Measurements from ENCODE around the gene LEMD2. TPM values are rescaled to one million over a fixed set of nuclear protein-coding genes. Genes with fewer than 3 reads are reported as not detected.

Gene LEMD2
- total RNA-seq, 1 experiment from 2014 or later: 34.1 TPM

DNA sequence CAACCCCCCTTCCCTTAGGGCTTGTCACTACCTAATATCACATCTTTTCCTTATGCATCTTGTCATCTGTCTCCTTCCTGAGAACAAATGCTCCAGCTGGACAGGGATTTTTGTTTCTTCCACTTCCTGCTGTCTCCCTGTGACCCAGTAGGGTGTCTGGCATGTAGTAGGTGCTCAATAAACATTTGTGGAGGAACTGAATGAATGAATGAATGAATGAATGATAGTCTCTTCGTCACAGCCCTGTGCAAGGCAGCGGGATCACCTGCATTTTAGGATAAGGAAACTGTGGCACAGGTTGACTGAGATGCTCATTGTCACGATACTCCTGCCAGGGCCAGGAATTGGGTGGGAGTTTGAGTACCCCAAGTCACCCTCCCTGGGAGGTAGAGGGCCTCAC, 14.2 kb downstream of the LEMD2 start:
- DNase-seq (ENCODE audit: low read depth): no peak

DNA sequence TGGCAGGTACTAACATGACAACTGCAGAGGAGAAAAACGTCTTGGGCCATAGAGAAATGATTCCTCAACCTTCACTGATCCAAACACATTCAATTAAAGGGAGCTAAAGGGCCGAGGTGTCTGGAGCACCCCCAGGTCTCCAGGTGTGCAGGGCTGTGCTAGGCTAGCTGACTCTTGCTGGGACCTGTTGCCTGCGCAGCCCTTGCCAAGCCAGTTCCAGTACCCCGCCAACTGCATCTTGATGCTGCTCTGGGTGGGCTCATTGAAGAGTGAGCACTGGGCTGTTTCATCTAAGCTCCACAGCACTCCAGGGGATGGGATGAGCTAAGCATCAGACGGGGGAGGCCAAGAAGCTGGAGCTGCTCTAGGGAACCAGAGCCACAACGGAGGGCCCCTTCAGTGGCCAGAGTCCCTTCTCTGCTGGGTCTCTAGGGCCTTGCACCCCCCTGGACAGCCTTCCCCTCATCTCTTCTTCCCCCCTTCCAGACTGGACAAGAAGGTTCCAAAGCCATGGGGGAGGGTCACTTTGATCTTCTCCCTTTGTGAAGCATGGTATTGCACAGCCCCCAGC, 15.9 kb downstream of the LEMD2 start:
- DNase-seq (ENCODE audit: low read depth): no peak

DNA sequence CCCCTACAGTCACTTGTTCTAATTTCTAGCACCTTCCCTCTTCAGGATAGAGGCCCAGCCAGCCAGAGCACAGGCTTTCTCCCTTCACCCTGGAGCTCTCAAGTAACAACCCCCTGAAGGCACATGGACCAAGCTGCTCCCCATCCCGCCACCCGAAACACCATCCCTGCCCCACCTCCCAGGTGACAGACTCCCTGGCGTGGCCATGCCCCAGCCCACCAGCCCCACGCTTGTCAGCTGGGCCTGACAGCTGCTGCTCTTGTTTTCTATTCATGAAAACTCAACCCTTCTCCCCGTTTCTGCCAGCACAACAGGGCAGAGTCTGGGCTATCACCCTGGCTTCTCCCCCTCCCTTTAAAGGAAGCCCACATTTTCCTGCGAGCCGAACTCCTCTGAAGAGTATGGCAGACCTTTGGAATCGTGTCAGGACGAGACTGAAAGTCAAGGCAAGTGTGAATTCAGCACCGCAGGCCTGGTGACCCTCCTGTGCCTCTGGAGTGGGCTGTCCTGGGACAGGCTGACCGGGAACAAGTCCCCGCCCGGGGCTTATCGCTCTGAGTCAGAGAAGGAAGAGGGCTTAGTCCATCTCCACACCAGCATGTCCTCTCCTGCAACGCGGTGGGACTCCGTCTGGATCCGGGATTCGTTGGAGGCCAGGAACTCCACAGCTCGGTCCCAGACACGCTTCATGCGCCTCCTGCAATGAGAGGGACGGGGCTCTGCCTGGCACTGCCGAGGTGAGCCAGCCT, 16.7 kb downstream of the LEMD2 start:
- peak; percentile 21 for DNase-seq (ENCODE audit: low read depth)

DNA sequence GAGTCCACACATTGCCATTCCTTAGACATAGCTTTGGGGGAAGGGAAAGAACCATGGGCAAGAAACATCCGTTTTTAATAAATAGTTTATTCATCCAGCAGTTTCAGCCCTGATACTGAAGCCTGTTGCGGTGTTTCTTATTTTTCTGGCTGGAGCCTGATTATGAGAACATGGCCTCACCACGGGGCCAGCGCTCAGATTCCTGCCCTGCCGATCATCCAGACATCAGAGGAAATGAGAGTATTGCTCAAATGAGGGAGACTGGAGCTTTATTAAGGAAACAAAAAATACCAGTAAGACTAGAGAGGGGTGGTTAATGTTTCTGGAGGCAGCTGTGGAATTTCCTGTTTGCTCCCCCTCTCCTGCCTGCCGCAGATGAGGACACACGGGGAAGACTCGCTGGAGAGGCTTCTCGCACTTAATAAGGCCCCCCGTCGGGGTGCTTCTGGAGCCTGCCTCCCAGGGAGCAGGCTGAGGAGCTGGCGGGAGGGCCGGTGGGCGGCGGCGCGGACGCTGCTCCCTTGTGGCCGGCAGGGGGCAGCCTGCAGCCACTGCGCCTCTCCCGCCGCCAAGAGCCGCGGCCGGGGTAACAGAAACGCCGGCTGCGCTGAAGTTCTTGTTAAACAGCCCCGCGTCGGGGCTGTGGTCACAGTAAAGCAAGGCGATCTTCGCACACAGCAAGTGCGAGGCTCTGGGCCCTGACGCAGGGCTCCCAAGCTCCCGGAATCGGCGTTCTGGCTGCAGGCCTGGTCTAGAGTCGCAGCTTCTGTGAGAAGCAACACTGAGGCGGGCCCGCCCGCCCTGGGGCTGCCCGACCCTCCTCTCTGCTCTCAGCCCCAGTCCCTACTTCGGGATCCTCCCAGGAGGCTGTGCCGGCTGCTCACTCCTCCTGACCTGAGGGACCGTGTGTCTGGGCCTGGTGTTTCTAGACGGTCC, 17.5 kb downstream of the LEMD2 start:
- peak; percentile 81 for DNase-seq (ENCODE audit: low read depth)

DNA sequence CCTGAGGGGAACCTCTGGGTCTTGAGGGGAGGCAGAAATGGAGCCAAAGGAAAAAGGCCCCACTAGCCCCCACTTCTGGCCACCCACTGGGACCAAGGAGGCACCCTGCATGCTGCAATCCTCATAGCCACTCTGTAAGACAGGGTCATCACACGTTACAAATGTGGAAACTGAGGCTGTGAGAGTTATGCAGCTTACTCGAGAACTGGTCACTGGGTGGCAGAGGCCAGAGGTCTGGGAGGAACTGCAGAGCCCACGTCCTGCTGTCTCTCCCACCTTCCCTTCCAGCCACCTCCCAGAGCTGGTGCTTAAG, 18.1 kb downstream of the LEMD2 start:
- no peak for DNase-seq (ENCODE audit: low read depth)

DNA sequence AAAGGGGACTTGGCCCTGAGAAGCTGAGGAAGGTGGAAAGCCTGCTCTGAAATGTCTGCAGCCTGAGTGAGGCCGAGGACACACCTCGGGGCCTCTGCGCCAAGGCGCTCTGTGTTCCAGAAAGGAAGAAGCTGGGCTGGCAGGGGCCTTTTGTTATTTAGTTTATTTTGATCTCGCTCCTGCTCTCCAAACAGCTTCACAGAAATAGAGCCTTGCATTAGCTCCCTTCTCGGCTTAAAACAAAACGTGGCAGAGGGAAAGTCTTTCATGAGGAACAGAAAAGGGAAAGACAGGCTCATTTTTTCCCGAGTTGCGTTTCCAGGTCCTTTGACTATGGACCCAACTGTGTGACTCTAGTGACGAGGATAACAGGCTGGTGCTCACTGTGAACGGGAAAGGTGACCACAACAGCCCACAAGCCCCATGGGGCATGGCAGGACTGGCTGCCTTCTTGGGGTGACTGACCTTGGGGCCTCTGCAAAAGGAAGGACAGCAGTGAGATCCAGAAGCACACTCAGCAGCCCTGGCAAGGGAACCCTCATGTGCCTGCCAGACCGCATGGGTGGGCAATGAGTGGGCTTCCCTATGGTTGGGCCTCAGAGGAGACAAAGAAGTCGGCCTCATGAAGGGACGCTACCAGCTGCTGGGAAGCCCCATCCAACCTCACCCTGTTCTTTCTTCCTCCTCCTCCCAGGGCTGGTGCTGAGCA, 18.7 kb downstream of the LEMD2 start:
- no peak for DNase-seq (ENCODE audit: low read depth)

DNA sequence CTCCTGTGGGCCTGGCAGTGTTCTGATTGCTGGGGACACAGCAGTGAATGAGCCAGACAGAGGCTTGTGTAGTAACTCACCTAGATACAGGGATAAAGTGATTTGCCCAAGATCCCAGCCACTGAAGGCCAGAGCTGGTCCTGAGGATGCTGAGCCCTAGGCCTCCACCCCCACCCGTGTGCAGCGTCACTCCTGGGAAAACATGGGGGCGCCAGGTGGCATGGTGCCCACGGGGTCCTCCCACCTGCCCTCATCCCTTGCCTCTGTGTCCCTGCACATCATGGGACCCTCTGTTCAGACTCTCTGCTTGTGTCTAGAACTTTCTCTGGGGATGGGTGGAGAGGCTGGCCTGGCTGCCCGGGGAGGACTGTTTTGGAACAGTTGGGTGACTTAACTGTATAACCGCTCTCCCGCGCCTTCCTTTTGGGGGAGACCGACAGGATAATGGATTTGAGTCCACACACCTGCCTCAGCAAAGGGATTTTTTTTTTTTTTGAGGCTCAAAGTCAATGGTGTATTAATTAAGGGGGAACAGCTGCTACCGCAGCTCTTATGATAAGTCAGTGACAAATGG, 19.6 kb downstream of the LEMD2 start:
- DNase-seq (ENCODE audit: low read depth): no peak

DNA sequence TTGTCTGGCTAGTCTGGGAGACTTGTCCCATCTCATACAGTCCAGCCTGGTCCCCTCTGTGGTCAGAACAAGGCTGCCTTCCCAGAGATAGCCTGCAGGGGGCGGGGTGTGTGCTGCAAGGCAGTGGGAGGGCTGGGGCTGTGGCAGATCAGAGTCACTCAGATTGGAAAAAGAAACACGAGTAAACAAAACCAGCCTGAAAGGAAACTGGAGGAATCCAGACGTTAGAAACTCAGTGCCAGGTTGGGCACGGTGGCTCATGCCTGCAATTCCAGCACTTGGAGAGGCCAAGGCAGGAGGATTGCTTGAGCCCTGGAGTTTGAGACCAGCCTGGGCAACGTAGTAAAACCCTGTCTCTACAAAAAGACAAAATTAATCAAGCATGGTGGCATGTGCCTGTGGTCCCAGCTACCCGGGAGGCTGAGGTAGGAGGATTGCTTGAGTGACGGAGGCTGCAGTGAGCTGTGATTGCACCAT, 20.2 kb downstream of the LEMD2 start:
- peak; percentile 77 for DNase-seq (ENCODE audit: low read depth)

DNA sequence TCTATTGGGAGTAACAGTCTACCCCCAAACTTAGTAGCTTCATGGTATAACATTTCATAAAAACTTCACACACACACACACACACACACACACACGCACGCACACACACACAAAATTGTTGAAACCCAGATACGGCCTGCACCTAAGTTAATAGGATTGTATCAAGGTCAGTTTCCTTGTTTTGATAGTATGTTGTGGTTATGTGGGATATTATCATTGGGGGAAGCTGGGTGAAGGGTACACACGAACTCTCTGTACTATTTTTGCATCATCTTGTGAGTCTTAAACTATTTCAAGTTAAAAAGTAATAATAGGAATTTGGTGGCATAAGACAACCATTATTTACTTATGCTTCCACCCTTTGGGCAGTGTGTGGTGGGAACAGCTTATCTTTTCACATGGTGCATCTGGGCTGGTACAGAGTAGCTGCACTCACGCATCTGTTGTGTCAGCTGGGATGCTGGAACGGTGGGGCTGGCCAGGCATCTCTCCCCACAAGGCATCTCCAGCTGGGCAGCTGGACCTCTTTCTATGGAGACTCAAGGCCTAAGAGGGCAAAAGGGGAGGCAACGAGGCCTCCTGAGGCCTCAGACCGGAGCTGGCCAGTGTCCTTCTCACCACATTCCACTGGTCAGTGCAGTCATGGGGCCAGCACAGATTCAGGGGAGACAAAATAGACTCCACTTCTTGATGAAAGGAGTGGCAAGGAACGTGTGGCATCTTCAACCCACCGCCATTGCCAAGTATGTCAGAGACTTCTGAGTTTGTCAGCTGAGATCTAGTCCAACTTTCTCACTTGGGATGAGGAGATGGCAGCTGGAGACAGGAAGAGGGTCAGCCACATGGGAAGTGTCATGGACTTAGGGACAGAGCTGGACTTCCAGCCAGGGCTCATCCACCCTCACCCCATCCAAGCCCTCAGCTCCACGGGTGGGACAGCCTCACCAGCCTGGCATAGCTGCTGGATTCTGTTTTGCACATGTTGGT, 21.7 kb downstream of the LEMD2 start:
- DNase-seq (ENCODE audit: low read depth): no peak

DNA sequence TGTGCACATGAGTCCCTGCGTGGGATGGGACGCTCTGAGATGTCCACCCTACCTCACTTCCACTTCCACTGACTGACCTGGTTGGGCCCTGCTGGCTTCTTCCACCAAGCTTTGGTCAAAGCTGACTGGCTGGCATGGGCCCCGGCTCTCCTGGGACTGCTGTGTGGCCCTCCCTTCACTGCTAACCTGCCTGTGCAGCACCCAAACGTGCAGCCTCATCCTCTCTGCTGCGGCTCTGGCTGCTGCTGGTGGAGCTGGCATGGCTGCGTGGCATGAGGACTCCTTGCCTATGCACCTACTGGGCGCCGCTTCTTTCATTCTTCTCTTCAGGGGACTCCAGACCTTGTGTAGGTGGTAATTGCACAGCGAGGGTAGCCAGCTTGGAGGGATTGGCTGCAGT, 23.6 kb downstream of the LEMD2 start:
- DNase-seq (ENCODE audit: low read depth): no peak

DNA sequence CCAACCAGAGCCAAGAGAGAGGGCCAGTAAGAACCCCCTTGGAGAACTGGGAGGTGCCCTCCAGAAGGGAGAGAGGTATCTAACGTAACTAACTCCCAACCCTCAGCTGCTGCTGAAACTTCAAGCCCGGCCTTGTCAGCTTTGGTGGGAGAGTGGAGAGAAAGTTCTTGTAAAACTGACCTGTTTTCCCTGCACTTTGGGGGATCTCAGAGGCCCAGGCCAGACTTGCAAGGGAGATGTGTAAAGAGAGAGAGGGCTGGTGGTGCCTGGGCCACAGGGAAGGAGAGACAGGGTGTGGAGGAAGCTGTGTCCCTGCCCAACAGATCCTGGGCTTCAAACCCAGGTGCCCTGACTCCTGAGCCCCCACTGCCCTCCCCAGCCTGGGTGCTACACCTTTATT, 24.9 kb downstream of the LEMD2 start:
- DNase-seq (ENCODE audit: low read depth): no peak

DNA sequence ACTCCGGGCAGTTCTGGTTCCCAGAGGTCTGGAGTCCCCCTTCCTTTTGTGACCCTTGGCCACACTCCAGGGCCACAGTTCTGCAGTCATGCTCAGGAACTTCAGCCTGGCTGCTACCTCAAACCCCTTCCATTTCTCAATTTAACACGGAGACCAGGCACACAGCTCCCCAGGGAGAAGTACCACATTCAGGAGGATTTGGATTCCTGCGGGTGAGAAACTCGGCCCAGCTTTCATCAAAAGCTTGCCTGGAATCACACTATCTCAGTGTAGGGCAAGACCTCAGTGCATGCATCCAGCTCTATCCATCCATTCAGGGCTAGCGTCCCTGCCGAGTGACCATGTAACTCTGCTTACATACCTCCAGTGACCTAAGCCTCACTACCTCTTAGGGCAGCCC, 25.4 kb downstream of the LEMD2 start:
- DNase-seq (ENCODE audit: low read depth): no peak

DNA sequence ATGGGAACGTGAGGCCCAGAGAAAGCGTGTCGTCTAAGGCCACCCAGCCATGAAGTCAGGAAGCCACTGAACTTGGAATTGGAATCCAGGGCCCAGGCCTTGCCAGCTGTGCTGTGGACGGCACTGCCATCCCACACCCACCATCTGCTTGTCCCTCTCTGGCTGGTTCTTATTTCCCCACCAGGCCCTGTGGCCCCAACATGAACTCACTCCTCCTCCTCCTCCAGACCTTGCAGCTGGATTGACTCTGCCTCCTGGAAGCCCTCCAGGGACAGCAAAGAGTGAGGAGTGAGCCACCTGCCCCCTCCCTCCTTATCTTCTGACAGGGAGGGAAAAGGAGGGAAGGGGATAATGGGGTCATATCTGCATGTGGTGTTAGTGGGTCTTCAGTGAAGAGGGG, 26.2 kb downstream of the LEMD2 start:
- DNase-seq (ENCODE audit: low read depth): no peak

DNA sequence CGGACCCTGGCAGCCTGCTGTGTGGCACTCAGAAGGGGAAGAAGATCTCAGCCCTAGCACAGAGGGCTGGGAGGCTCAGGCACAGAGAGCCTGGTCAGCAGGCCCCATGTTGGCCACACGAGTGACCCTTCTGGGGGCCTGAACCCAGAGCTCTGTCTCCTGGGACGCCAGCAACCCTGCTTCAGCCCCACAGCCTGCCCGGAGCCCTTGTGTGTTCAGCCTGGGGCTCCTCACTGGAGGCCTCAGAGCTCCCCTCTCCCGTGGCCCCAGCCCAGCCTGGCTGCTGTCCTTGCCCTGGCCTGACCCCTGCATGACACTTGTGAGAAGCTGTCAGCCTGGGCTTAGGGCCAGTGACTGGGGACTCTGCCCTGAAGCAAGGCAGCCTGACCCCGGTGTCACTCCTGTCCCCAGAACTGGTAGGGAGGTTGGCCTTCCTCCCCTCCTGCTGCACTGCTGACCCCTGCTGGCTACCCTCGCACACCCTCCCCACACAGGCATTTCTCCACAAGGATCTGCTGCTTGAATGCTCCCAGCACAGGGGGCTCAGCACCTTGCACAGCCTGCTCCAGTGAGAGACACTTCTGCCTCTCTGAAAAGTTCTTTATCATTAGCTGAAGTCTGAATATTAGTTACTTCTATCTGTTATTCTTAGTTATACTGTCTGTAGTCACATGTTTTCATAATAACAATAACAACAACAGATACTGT, 26.9 kb downstream of the LEMD2 start:
- DNase-seq (ENCODE audit: low read depth): peak; percentile 61

DNA sequence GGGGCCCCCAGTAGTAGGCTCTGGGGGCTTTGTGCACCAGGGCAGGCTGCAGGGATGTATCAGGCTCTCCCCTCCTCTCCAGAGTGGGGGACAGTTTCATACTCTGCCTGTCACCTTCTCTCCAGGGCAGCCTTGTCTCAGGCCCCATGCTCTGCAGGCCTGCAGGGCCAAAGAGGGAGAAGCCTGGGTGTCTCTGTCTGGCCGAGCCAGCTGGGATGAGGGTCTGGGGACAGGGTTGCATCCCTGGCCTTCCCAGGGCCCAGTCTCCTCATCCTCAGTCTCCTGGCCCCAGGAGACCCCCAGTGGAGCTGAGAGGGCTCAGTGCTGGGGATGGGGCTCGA, 27.4 kb downstream of the LEMD2 start:
- DNase-seq (ENCODE audit: low read depth): no peak

DNA sequence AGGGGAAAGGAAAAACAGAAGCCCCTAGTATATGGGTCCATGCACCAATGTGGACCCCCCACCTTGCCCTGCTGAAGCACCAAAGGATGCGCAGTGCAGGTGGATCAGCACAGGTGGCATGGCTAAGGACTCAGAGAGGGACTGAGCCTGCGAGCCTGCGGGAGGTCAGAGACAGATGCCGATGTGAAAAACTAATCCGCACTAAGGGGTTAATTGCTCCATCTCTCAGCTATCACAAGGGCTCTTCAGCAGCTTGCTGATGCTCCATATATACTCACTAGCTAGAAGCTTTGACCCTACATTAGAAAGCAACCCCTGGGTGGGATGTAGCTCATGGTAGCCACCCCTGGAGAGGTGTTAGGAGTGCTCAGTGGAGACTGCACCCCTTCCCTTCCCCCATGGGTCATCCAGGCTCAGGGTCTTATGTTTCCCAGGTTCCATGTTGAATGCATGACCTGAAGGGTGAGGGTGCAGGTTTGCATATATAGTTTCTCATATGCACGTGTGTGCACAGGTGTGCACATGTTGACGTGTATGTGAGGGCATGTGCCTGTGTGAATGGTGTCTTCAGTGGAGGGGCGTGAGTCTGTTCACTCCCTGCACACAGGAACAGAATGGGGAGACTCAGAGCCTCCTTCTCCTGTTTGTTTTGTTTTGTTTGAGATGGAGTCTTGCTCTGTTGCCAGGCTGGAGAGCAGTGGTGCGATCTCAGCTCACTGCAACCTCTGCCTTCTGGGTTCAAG, 28.9 kb downstream of the LEMD2 start:
- no peak for DNase-seq (ENCODE audit: low read depth)

DNA sequence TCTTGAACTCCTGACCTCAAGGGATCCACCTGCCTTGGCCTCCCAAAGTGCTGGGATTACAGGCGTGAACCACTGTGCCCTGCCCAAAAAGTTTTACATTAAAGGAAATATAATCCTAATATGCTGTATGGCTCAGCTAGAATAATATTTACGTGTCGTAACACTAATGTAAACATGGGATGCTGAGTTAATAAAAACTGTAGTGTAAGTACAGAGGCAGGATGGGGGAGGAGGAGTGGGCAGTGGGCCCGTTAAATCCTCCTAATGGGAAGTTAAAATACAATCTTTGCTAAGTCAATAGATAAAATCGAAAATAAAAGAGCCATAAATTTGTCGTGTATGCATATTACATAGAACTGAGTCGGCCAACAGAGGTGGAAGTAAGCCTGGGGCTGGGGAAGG, 30.1 kb downstream of the LEMD2 start:
- DNase-seq (ENCODE audit: low read depth): no peak

DNA sequence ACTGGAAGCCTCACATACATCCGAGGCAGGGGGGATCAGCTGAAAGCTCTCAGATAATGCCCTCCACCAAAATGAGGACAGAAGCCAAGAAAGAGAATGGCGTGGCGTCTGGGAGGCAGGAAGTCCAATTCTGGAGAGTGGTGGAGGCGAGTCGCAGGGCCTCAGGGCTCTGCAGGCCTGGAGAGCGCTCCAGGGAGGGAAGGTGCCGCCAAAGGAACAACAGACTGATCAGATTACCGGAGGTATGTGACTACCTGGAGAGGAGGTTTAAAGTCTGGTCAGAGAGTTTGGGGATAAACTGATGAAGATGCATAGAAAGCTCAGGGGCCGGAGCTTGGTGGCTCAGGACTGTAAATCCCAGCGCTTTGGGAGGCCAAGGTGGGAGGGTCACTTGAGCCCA, 31.0 kb downstream of the LEMD2 start:
- DNase-seq (ENCODE audit: low read depth): no peak

DNA sequence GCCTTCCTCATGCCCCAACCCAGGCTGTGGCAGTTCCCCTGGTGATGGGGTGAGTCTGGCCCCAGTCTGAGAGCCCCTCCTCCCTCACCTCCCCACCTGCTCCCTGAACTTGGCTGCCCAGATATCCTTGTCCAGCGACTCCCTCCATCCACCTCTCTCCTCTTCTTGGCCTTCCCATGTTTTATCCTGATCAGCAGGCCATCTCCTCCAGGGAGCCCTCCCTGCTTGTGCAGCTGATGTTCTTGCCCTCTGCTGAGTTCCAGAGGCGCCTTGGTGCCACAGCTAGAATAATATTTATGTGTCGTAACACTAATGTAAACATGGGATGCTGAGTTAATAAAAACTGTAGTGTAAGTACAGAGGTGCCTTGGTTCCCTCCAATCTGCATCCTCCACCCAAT, 31.8 kb downstream of the LEMD2 start:
- no peak for DNase-seq (ENCODE audit: low read depth)

All from RPMI7951 (cell line).